HepG2 (cell line): ENCODE measurements around the gene GHRL. TPM values are rescaled to one million over a fixed set of nuclear protein-coding genes. Genes with fewer than 3 reads are reported as not detected.

Source experiments
- FOSL2 ChIP-seq: sonication (generic); formaldehyde crosslinking; IDR thresholded peaks from 2 replicates; pipeline ENCODE4 v1.4.0; 2020; ENCODE audit warnings: missing genetic modification reagents
- FOXJ3 ChIP-seq: sonication (generic); formaldehyde crosslinking; IDR thresholded peaks from 2 replicates; pipeline ENCODE4 v1.4.0; 2020; ENCODE audit warnings: missing genetic modification reagents, mild to moderate bottlenecking, borderline replicate concordance
- FOXK1 ChIP-seq: sonication (generic); formaldehyde crosslinking; IDR thresholded peaks from 2 replicates; pipeline ENCODE4 v1.4.0; 2020; ENCODE audit warnings: low read depth, missing genetic modification reagents, borderline replicate concordance
- KDM2A ChIP-seq: sonication (generic); formaldehyde crosslinking; IDR thresholded peaks from 2 replicates; pipeline ENCODE4 v1.4.0; 2020; ENCODE audit warnings: low read depth, missing genetic modification reagents, borderline replicate concordance
- MLX ChIP-seq: IDR thresholded peaks from 2 replicates; pipeline ENCODE4 v1.6.1; 2016
- NCOA1 ChIP-seq: sonication (generic); formaldehyde crosslinking; IDR thresholded peaks from 2 replicates; pipeline ENCODE4 v1.9.0; 2021; ENCODE audit warnings: missing genetic modification reagents
- NFE2L1 ChIP-seq: sonication (generic); formaldehyde crosslinking; IDR thresholded peaks from 2 replicates; pipeline ENCODE4 v1.4.0; 2020; ENCODE audit warnings: missing genetic modification reagents, mild to moderate bottlenecking, borderline replicate concordance
- ONECUT2 ChIP-seq: sonication (generic); formaldehyde crosslinking; IDR thresholded peaks from 2 replicates; pipeline ENCODE4 v1.4.0; 2020; ENCODE audit warnings: missing genetic modification reagents
- PRDM4 ChIP-seq: sonication (generic); formaldehyde crosslinking; IDR thresholded peaks from 2 replicates; pipeline ENCODE4 v1.9.0; 2021; ENCODE audit warnings: missing genetic modification reagents, borderline replicate concordance
- SIX4 ChIP-seq: sonication (generic); formaldehyde crosslinking; IDR thresholded peaks from 2 replicates; pipeline ENCODE4 v1.4.0; 2020; ENCODE audit warnings: missing genetic modification reagents
- TBP ChIP-seq: sonication (generic); formaldehyde crosslinking; IDR thresholded peaks from 2 replicates; pipeline ENCODE4 v1.5.0; 2020; ENCODE audit warnings: missing genetic modification reagents
- ZKSCAN1 ChIP-seq: fragments of 150-350 bp; IDR thresholded peaks from 2 replicates; pipeline ENCODE4 v1.6.1; 2014; ENCODE audit warnings: low read length
- ZNF432 ChIP-seq: sonication (generic); formaldehyde crosslinking; IDR thresholded peaks from 2 replicates; pipeline ENCODE4 v1.5.0; 2020; ENCODE audit warnings: missing genetic modification reagents, mild to moderate bottlenecking, borderline replicate concordance
- polyA plus RNA-seq, 8 experiments: library from polyadenylated mRNA; depleted of rRNA in 3 of 8; stranded (reverse) in 7 of 8; unstranded in 1 of 8; fragments of >200 nt; fragmentation: Illumina TruSeq in 4 of 8; extraction: Trizol in 4 of 8; gene quantifications; 2 replicates each; pipeline versions ENCODE4 v1.2.1 to v1.2.3, GENCODE V29; 2011 to 2016; ENCODE audit warnings: low read depth in 4 of 8, missing spikeins in 1 of 8, mixed read lengths in 1 of 8; ENCODE audit not compliant: insufficient read depth in 1 of 8
- total RNA-seq, 5 experiments: library from RNA; depleted of rRNA; stranded (reverse); fragments of >200 nt; fragmentation: Illumina TruSeq; extraction: Trizol; gene quantifications; 2 replicates each; pipeline ENCODE4 v1.2.3, GENCODE V29; 2016; ENCODE audit warnings: low read depth in 1 of 5
- TF ChIP-seq, protein P1 (sequence below): sonication (generic); formaldehyde crosslinking; IDR thresholded peaks from 2 replicates; pipeline ENCODE4 v1.9.0; 2022; ENCODE audit warnings: missing genetic modification reagents, mild to moderate bottlenecking, borderline replicate concordance
- TF ChIP-seq, protein P2 (sequence below): sonication (generic); formaldehyde crosslinking; IDR thresholded peaks from 2 replicates; pipeline ENCODE4 v1.4.0; 2020; ENCODE audit warnings: missing genetic modification reagents, borderline replicate concordance
- TF ChIP-seq, protein P3 (sequence below): sonication (generic); formaldehyde crosslinking; IDR thresholded peaks from 2 replicates; pipeline ENCODE4 v1.4.0; 2020; ENCODE audit warnings: mild to moderate bottlenecking, missing genetic modification reagents

The GHRL gene
- total and polyA plus RNA-seq, 2 of the 13 experiments (the other 11 are each of a cell fraction or from before 2014, with no cell fraction given): 0.09 TPM; not detected in 1

- TF ChIP-seq, protein P1, sequence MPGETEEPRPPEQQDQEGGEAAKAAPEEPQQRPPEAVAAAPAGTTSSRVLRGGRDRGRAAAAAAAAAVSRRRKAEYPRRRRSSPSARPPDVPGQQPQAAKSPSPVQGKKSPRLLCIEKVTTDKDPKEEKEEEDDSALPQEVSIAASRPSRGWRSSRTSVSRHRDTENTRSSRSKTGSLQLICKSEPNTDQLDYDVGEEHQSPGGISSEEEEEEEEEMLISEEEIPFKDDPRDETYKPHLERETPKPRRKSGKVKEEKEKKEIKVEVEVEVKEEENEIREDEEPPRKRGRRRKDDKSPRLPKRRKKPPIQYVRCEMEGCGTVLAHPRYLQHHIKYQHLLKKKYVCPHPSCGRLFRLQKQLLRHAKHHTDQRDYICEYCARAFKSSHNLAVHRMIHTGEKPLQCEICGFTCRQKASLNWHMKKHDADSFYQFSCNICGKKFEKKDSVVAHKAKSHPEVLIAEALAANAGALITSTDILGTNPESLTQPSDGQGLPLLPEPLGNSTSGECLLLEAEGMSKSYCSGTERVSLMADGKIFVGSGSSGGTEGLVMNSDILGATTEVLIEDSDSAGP: 0 out of 2 replicates have a peak, but pooled peaks have one; percentile 15
- TF ChIP-seq PRDM4 (CRISPR knock-in tag): no peak
- TF ChIP-seq, protein P2, sequence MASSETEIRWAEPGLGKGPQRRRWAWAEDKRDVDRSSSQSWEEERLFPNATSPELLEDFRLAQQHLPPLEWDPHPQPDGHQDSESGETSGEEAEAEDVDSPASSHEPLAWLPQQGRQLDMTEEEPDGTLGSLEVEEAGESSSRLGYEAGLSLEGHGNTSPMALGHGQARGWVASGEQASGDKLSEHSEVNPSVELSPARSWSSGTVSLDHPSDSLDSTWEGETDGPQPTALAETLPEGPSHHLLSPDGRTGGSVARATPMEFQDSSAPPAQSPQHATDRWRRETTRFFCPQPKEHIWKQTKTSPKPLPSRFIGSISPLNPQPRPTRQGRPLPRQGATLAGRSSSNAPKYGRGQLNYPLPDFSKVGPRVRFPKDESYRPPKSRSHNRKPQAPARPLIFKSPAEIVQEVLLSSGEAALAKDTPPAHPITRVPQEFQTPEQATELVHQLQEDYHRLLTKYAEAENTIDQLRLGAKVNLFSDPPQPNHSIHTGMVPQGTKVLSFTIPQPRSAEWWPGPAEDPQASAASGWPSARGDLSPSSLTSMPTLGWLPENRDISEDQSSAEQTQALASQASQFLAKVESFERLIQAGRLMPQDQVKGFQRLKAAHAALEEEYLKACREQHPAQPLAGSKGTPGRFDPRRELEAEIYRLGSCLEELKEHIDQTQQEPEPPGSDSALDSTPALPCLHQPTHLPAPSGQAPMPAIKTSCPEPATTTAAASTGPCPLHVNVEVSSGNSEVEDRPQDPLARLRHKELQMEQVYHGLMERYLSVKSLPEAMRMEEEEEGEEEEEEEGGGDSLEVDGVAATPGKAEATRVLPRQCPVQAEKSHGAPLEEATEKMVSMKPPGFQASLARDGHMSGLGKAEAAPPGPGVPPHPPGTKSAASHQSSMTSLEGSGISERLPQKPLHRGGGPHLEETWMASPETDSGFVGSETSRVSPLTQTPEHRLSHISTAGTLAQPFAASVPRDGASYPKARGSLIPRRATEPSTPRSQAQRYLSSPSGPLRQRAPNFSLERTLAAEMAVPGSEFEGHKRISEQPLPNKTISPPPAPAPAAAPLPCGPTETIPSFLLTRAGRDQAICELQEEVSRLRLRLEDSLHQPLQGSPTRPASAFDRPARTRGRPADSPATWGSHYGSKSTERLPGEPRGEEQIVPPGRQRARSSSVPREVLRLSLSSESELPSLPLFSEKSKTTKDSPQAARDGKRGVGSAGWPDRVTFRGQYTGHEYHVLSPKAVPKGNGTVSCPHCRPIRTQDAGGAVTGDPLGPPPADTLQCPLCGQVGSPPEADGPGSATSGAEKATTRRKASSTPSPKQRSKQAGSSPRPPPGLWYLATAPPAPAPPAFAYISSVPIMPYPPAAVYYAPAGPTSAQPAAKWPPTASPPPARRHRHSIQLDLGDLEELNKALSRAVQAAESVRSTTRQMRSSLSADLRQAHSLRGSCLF (CRISPR knock-in tag): no peak
- TF ChIP-seq, protein P3, sequence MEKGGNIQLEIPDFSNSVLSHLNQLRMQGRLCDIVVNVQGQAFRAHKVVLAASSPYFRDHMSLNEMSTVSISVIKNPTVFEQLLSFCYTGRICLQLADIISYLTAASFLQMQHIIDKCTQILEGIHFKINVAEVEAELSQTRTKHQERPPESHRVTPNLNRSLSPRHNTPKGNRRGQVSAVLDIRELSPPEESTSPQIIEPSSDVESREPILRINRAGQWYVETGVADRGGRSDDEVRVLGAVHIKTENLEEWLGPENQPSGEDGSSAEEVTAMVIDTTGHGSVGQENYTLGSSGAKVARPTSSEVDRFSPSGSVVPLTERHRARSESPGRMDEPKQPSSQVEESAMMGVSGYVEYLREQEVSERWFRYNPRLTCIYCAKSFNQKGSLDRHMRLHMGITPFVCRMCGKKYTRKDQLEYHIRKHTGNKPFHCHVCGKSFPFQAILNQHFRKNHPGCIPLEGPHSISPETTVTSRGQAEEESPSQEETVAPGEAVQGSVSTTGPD (CRISPR knock-in tag): peak; percentile 36; the same call in 1 of the 2 replicates
- TF ChIP-seq ZKSCAN1: no peak
- TF ChIP-seq KDM2A (CRISPR knock-in tag): peak; percentile 47; the same call in 1 of the 2 replicates
- TF ChIP-seq FOXJ3: peak; percentile 88; the same call in 1 of the 2 replicates
- TF ChIP-seq NCOA1: no peak
- TF ChIP-seq NFE2L1 (CRISPR knock-in tag): no peak
- no peak for TF ChIP-seq ONECUT2 (CRISPR knock-in tag)
- no peak for TF ChIP-seq ZNF432 (CRISPR knock-in tag)
- peak; percentile 25; the same call in 1 of the 2 replicates for TF ChIP-seq FOSL2
- TF ChIP-seq TBP: no peak
- peak; percentile 55; the same call in 1 of the 2 replicates for TF ChIP-seq MLX (CRISPR knock-in tag)
- TF ChIP-seq FOXK1: peak; percentile 65; the same call in 1 of the 2 replicates
- 0 out of 2 replicates have a peak, but pooled peaks have one; percentile 12 for TF ChIP-seq SIX4 (CRISPR knock-in tag)
Measured at GRCh38 chr3:10292505-10293419, at the start of gene GHRL (continued).
